H1 (cell line): Measurements from ENCODE around the gene SPOCK1. TPM values are rescaled to one million over a fixed set of nuclear protein-coding genes. Genes with fewer than 3 reads are reported as not detected.

Experiments
- ASH2L ChIP-seq: fragments of 200-600, 300-600 bp; sonication (generic); IDR thresholded peaks from one replicate; pipeline ENCODE4 v1.7.1; 2017; ENCODE audit warnings: low read length
- EGR1 ChIP-seq: IDR thresholded peaks from 2 replicates; pipeline ENCODE4 v1.6.1; 2011; ENCODE audit warnings: low read depth, low read length, borderline replicate concordance
- POLR2A ChIP-seq, 2 experiments: IDR thresholded peaks; 1 replicate in 1 of 2; 2 replicates in 1 of 2; pipeline ENCODE4 v1.6.1; 2011; ENCODE audit warnings: low read depth in 2 of 2, low read length in 2 of 2, mild to moderate bottlenecking in 2 of 2; ENCODE audit errors: control extremely low read depth in 1 of 2
- TAF7 ChIP-seq: optimal IDR thresholded peaks from 2 replicates; pipeline ENCODE3; 2011; ENCODE audit warnings: low read depth, mild to moderate bottlenecking, inconsistent platforms, low read length, moderate library complexity, borderline replicate concordance
- polyA plus RNA-seq, 7 experiments: library from polyadenylated mRNA; depleted of rRNA in 3 of 7; stranded (reverse) in 5 of 7; unstranded in 2 of 7; fragments of >200 nt in 5 of 7; fragments of 200-250 nt in 2 of 7; gene quantifications; 1 replicate in 5 of 7; 2 replicates in 1 of 7; 4 replicates in 1 of 7; pipeline versions ENCODE4 v1.2.1 to v1.2.3, GENCODE V29; 2011 to 2013; ENCODE audit warnings: missing spikeins in 2 of 7, mixed read lengths in 2 of 7
- total RNA-seq: library from RNA; stranded (reverse); fragmentation: NEBNext Ultra II Directional; extraction: Animal tissue kit (Norgen Biotek cat#: 25700); gene quantifications from 2 replicates; pipeline ENCODE4 v1.2.1, GENCODE V29; 2021
- TF ChIP-seq, protein P1 (sequence below): fragments of 300-600 bp; sonication (generic); IDR thresholded peaks from 2 replicates; pipeline ENCODE4 v1.7.1; 2012; ENCODE audit warnings: low read length, moderate library complexity, mild to moderate bottlenecking, inconsistent platforms; ENCODE audit not compliant: insufficient replicate concordance
- TF ChIP-seq, protein P2 (sequence below): IDR thresholded peaks from 2 replicates; pipeline ENCODE4 v1.6.1; 2011; ENCODE audit warnings: low read depth, mild to moderate bottlenecking, low read length; ENCODE audit not compliant: insufficient read depth

Gene SPOCK1
- total and polyA plus RNA-seq, 2 of the 8 experiments (the other 6 are each of a cell fraction or from before 2014, with no cell fraction given), result 6.9 to 18.1 TPM

DNA sequence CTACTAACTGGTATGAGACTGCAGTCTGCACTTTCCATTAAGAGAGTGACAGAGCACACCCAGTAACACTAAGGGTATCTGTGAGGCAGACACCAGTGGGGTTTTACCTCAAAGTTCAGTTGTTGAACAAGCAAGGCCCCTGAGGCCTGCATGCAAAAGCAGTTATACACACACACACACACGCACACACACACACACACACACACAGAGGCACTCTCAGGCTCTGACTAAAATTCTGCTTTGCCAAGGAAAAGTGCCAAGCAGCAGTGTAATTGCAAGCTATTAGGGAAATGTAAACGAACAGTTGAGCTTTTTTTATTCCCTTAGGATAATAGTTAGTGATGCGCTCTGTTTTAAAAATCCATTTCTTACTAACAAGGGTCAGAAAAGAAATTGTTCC, 377.1 kb downstream of the SPOCK1 start (continued):
- TF ChIP-seq, protein P1, sequence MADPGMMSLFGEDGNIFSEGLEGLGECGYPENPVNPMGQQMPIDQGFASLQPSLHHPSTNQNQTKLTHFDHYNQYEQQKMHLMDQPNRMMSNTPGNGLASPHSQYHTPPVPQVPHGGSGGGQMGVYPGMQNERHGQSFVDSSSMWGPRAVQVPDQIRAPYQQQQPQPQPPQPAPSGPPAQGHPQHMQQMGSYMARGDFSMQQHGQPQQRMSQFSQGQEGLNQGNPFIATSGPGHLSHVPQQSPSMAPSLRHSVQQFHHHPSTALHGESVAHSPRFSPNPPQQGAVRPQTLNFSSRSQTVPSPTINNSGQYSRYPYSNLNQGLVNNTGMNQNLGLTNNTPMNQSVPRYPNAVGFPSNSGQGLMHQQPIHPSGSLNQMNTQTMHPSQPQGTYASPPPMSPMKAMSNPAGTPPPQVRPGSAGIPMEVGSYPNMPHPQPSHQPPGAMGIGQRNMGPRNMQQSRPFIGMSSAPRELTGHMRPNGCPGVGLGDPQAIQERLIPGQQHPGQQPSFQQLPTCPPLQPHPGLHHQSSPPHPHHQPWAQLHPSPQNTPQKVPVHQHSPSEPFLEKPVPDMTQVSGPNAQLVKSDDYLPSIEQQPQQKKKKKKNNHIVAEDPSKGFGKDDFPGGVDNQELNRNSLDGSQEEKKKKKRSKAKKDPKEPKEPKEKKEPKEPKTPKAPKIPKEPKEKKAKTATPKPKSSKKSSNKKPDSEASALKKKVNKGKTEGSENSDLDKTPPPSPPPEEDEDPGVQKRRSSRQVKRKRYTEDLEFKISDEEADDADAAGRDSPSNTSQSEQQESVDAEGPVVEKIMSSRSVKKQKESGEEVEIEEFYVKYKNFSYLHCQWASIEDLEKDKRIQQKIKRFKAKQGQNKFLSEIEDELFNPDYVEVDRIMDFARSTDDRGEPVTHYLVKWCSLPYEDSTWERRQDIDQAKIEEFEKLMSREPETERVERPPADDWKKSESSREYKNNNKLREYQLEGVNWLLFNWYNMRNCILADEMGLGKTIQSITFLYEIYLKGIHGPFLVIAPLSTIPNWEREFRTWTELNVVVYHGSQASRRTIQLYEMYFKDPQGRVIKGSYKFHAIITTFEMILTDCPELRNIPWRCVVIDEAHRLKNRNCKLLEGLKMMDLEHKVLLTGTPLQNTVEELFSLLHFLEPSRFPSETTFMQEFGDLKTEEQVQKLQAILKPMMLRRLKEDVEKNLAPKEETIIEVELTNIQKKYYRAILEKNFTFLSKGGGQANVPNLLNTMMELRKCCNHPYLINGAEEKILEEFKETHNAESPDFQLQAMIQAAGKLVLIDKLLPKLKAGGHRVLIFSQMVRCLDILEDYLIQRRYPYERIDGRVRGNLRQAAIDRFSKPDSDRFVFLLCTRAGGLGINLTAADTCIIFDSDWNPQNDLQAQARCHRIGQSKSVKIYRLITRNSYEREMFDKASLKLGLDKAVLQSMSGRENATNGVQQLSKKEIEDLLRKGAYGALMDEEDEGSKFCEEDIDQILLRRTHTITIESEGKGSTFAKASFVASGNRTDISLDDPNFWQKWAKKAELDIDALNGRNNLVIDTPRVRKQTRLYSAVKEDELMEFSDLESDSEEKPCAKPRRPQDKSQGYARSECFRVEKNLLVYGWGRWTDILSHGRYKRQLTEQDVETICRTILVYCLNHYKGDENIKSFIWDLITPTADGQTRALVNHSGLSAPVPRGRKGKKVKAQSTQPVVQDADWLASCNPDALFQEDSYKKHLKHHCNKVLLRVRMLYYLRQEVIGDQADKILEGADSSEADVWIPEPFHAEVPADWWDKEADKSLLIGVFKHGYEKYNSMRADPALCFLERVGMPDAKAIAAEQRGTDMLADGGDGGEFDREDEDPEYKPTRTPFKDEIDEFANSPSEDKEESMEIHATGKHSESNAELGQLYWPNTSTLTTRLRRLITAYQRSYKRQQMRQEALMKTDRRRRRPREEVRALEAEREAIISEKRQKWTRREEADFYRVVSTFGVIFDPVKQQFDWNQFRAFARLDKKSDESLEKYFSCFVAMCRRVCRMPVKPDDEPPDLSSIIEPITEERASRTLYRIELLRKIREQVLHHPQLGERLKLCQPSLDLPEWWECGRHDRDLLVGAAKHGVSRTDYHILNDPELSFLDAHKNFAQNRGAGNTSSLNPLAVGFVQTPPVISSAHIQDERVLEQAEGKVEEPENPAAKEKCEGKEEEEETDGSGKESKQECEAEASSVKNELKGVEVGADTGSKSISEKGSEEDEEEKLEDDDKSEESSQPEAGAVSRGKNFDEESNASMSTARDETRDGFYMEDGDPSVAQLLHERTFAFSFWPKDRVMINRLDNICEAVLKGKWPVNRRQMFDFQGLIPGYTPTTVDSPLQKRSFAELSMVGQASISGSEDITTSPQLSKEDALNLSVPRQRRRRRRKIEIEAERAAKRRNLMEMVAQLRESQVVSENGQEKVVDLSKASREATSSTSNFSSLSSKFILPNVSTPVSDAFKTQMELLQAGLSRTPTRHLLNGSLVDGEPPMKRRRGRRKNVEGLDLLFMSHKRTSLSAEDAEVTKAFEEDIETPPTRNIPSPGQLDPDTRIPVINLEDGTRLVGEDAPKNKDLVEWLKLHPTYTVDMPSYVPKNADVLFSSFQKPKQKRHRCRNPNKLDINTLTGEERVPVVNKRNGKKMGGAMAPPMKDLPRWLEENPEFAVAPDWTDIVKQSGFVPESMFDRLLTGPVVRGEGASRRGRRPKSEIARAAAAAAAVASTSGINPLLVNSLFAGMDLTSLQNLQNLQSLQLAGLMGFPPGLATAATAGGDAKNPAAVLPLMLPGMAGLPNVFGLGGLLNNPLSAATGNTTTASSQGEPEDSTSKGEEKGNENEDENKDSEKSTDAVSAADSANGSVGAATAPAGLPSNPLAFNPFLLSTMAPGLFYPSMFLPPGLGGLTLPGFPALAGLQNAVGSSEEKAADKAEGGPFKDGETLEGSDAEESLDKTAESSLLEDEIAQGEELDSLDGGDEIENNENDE, result no peak
- TF ChIP-seq ASH2L, result no peak
- TF ChIP-seq TAF7, result no peak
- TF ChIP-seq, protein P2, sequence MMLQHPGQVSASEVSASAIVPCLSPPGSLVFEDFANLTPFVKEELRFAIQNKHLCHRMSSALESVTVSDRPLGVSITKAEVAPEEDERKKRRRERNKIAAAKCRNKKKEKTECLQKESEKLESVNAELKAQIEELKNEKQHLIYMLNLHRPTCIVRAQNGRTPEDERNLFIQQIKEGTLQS, result no peak
- no peak for TF ChIP-seq POLR2A (IDR thresholded peaks at IDR 0.05; ENCODE audit: control extremely low read depth in 1 of 2, low read depth in 2 of 2, low read length in 2 of 2)
- TF ChIP-seq EGR1, result no peak
